Measurements from ENCODE around the gene OGDH. TPM values are rescaled to one million over a fixed set of nuclear protein-coding genes. Genes with fewer than 3 reads are reported as not detected.
"Not testable (repeated sequence)": the region's sequence is repeated elsewhere in the genome, so short reads cannot be mapped to it uniquely, and the experiment has no call there.

The OGDH gene
- polyA plus RNA-seq, 4 donors = 79.7 to 95.5 (median 87.9) TPM

DNA sequence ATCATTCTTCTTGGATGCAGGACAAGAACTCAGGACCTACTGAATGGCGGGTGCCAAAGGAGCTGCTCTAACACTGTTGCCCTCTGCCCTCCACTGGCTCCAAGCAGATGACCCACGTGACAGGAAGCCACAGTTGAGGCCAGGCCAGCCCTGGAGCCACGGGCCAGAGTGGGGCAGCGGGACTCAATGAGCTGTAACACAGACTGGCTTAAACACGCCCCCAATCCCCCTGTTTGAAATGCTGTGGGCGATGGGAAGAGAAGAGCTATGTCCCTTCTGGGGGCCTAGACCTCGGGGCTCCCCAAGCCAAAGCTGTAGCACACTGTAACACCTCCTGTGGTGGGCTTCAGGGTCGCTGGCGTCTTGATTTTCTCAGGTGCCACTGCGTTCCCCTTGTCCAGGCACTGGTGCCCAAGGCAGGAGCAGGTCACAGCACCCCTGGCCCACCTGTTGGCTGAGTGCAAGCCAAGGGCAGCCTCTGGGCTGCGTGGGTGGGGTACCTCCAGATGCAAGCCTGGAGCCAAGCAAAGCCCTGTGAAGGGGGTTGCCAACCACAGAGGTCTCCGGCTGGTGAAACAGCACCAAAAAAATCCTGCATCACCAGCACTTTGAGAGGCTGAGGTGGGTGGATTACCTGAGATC, 123.6 kb downstream of the OGDH start:
- DNase-seq (ENCODE audit: low read depth in 4 of 4, low spot score in 2 of 4) = no peak

DNA sequence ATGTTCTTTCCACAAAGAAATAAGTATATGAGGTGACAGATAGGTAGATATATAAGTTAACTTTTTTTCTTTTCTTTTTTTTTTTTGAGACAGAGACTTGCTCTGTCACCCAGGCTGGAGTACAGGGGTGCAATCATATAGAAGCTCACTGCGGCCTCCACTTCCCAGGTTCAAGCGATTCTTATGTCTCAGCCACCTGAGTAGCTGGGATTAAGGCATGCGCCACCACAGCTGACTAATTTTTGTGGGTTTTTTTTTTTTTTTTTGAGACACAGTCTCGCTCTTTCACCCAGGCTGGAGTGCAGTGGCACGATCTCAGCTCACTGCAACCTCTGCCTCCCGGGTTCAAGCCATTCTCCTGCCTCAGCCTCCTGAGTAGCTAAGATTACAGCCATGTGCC, 126.5 kb downstream of the OGDH start:
- DNase-seq (ENCODE audit: low read depth in 4 of 4, low spot score in 2 of 4) = not testable (repeated sequence)

DNA sequence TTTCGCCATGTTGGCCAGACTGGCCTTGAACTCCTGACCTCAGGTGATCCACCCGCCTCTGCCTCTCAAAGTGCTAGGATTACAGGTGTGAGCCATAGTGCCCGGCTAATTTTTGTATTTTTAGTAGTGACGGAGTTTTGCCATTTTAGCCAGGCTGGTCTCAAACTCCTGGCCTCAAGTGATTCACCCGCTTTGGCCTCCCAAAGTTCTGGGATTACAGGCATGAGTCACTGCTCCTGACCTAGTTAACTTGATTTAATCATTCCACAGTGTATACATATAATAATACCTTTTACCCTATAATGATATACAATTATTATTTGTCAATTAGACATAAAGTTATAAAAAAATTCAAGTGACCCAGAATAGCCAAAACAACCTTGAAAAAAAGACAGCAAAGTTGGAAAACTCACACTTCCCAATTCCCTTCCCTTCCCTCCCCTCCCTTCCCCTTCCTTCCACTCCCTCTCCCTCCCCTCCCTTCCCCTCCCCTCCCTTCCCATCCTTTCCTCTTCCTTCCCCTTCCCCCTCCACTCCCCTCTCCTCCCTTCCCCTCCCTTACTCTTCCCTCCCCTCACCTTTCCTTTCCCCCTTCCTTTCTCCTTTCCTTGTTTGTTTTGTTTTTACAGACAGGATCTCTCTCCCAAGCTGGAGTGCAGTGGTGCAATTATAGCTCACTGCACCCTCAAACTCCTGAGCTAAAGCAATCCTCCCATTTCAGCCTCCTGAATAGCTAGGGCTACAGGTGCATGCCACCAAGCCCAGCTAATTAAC, 127.5 kb downstream of the OGDH start:
- no peak for DNase-seq (ENCODE audit: low read depth in 4 of 4, low spot score in 2 of 4)

DNA sequence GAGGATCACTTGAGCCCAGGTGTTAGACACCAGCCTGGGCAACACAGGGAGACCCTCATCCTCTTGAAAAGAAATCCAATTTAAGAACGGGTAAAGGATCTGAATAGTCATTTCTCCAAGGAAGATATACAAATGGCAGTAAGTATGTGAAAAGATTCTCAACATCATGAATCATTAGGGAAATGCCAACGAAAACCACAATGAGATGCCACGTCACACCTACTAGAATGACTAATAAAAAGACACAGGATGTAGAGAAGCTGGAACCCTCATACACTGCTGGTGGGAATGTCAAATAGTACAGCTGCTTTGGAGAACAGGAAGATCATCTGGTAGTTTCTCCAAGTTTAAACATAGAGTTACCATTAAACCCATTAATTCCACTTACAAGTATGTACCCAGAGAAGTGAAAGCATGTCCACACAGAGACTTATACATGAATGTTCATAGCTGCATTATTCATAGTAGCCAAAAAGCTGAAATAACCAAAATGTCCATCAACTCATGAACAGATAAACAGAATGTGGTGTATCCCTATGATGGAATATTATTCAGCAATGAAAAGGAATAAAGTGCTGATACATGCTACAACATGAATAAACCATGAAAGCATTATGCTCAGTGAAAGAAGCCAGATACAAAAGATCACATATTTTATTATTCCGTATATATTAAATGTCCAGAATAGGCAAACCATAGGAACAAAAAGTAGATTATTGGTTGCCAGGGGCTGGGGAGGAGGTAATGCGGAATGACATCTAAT, 129.2 kb downstream of the OGDH start:
- DNase-seq (ENCODE audit: low read depth in 4 of 4, low spot score in 2 of 4) = no peak

DNA sequence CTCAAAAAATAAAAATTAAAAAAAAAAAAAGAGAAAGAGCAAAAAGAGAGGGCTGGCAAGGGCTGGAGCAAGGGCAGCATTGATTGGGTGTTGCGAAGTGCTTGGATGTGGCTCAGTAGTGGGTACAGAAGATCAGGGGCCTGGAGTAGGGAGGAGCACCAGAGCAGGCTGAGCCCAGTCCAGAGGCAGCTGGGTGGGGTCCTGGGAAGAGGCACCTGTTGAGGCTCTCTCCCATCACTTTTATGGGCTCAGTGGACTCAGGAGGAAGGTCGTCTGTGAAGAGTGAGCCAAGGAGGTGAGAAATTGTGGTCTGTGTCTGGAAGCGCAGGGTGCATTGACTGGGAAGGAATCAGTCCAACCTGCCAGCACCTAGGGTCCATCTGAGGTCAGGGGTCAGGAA, 130.5 kb downstream of the OGDH start:
- no peak for DNase-seq (ENCODE audit: low read depth in 4 of 4, low spot score in 2 of 4)

DNA sequence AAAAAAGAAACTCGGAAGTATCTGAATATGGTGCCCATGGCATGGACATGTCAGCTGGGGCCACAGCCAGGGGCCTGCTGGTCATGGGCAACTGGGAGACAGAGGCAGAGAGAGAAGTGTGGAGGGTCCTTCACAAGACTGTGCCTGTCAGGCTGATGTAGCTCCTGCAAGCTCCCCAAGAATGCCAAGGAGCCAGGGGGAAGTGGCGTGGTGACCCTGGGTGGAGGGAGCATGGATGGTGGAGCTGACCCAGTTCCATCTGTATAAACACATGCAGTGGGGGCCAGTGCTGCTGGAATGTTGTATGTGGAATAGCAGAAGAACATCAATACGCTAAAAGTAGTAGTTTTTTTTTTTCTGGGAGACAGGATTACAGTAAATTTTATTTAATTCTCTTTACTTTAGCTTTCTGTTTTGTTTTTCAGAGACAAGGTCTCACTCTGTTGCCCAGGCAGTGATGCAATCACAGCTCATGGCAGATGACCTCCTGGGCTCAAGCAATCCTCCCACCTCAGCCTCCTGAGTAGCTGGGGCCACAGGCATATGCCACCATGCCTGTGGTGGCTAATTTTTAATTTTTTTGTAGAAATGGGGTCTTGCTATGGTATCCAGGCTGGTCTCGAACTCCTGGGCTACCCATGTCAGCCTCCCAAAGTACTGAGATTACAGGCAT, 131.8 kb downstream of the OGDH start:
- DNase-seq (ENCODE audit: low read depth in 4 of 4, low spot score in 2 of 4) = no peak

DNA sequence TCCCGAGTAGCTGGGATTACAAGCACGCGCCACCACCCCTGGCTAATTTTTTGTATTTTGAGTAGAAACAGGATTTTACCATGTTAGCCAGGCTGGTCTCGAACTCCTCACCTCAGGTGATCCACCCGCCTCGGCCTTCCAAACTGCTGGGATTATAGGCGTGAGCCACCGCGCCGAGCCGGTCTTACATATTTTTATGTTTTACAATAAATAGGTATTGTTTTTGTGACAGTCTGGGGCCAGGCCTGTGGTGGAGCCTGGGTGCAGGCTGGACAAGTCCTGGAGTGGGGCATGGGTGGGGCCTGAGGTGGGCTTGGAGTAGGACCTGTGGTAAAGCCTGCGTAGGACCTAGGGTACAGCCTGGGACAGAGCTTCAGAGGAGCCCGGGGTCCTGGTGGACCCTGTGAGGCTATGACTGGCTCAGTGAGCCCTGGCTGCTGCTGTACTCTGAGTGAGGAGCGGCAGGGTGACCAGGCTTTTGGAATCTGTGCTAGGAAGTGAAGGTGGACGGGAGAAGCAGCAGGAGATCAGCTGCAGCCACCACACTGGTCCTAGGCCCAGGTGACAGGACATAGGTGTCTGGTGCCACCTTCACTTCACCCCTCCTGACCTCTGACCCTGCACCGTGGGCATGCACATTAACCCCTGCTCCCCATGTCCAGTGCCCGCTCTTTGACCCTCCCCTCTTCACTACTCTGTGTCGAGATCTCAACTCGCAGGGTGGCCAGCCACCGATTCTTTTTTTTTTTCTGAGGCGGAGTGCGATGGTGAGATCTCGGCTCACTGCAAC, 132.6 kb downstream of the OGDH start:
- DNase-seq (ENCODE audit: low read depth in 4 of 4, low spot score in 2 of 4) = no peak

DNA sequence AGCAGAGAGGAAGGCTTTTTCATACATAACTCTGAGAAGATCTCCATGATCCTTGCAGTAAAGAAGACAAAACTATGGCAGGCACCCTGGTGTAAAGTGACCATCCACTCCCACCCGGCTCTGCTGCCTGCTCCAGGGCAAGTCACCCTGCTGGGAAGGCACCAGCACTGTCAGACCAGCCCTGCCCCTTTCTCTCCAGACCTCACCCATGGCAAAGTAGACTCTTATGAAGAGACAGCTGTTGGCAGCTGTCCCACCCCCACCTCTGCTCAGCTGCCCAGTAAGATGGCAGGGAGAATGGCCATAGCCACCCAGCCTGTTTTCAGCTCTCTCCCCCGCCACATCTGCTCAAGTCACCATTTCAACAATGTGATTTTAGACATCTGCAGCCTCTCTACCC, 133.6 kb downstream of the OGDH start:
- DNase-seq (ENCODE audit: low read depth in 4 of 4, low spot score in 2 of 4) = no peak

DNA sequence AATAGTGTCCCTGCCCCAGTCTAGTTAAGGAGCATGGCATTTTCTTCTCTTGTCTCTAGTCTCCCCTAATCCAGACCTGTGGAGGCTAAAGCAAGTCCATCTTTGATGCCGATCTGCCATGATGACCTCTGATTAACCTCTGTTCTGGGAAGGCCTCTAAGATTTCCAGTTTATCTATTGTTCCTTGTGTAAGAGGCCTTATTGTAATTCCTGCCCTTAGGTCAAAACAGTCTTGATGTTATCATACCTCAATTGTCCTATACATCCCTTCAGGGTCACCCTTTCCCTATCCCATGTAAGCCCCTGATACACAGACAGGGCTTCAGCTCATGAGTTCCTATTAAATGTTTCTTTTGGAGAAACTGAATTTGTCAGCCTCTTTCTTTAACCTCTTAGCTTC, 137.3 kb downstream of the OGDH start:
- DNase-seq (ENCODE audit: low read depth in 4 of 4, low spot score in 2 of 4) = no peak

DNA sequence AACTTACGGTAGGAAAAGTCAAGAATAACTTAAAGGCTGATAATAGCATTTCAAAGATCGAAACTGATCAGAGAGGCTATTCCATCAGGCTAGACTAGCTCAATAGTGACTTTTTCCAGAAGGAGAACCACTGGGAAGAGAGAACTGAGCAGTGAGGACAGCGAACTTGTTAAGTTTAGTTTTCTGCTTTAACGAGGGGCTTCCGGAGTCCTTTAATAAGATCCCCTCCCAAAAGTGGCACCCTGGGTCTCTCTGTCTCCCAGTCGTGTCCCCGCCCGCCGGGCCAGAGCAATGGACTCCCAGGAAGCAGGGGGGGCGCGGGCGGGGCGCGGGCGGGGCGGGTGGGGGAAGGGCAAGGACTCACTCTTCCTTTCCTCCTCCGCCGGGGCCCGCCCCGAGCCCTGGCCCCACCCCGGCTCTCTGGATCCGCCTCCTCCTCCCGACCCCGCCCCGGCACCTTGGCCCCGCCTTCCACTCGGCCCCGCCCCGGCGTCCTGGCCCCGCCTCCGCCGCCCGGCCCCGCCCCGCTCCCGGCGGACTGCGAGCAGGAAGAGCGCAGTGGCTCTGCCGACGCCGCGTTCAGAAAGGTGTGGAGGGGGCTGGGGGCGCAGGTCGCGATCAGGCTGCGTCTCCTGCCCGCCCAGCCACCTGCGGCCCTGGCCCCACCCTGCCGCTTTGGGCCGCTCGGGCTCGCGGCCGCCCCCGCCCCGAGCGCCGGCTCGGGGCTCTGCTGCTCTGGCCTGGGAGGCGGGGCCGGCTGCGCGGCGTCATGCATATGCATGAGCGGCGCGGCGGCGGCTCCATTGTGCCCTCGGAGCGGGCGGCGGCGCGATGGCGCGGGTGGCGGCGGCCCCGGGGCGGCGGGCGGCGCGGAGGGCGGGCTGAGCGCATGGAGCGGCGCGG, 141.9 kb downstream of the OGDH start, which contains the start of gene ZMIZ2:
Gene ZMIZ2, plus strand, starts transcription at position 803 of the 903 bp plus-strand sequence. CDS start 7,403 bp downstream, outside the sequence.
- DNase-seq (ENCODE audit: low read depth in 4 of 4, low spot score in 2 of 4) = peak; percentile 43 to 76 (median 70)

DNA sequence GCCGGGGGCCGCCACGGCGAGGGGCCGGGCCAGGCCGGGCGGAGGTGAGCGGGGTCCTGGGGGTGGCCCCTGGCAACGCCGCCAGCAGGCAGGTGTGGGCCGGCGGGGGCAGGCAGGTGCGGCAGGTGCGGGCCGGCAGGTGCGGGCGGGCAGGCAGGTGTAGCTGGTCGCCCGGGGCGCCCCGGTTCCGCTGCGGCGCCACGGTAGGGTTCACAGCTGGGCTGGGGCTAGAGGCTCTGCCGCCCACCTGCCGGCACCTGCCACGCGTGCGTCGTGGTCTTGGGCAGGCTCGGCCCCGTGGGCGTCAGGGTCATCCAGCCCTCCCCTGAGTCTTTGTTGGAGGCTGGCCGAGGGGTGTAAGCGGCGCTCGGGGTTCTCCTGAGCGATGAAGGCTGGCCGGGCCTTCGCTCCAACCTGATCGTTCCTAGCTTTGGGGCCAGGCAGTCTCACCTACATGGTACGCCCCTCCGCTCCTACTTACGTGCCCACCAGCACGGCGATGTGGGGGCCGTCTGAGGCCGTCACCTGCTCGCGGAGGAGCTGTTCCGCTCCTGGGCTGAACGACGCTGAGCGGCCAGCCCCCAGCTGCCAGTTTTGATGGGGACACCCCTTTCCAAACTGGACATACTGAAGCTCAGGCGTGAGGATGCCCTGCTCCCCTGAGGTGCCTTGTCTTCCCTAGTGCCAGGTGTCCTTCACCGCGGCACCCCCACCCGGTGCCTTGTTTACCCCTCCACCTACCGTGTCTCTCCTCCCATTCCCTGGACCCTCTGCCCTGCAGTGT, 142.7 kb downstream of the OGDH start:
- DNase-seq (ENCODE audit: low read depth in 4 of 4, low spot score in 2 of 4) = no peak

DNA sequence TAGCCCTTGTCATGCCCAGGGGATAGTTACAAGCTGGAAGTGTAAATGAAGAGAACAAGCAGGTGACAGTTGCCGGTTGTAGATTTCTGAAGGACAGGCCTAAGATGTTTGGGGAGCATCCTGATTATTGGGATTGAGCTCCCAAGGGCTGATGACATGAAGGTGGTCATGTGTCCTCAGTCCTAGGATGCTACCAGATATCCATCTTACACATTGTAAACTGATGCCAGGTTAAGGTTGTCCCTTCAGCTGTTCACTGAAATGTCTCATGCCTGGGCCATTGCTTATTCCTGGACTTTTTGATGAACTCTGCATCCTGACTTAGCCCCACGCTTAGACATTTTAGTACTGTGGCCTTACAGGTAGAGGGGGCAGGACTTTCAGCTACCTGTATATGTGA, 143.6 kb downstream of the OGDH start:
- DNase-seq (ENCODE audit: low read depth in 4 of 4, low spot score in 2 of 4) = no peak

DNA sequence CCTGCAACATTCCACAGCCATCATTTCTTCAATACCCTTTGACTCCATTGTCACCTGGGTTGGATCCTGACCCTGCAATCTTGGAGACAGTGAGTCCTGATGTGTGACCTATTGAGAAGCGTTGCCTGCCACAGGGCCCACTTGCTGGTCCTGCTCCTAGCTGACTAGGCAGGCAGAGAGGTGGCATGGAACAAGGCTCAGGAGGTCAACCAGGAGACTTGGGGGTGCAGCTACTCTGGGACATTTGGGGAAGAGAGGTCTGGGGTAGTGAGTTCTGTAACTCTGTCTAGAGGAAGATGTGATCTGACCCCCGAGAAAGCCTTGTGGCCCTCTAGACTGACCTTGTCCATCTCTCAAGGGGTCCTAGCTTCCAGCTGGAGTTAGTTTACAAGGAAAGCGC, 144.0 kb downstream of the OGDH start:
- no peak for DNase-seq (ENCODE audit: low read depth in 4 of 4, low spot score in 2 of 4)

DNA sequence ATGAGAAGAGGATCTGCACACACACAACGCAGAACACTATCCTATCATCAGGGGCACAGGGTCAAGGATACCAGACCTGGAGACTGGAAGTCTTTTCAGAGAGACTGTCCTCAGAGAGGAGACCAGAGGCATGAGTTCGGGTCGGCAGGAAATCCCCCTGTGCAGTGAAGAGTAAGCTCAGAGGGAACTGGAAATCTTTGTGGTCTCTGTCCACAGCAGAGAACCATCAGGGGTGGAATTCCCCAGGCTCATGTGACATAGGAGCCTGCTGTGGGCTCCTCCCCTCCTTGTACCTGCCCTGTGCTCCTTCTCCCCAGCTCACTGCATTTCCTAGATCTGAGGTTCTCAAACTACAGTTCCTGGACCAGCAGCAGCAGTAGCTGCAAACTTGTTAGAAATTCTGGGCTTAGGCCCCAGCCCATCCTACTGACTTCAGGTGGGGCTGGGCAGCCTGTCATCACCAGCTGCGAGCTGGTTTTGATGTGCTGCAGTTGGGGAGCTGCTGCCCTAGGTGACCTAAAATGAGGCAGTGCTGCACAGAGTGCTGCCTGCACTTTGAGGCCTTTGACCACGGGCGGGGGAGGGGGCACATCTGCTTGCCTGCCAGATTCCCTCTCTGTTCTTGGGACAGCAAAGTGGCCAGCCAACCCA, 144.6 kb downstream of the OGDH start:
- DNase-seq (ENCODE audit: low read depth in 4 of 4, low spot score in 2 of 4) = no peak

DNA sequence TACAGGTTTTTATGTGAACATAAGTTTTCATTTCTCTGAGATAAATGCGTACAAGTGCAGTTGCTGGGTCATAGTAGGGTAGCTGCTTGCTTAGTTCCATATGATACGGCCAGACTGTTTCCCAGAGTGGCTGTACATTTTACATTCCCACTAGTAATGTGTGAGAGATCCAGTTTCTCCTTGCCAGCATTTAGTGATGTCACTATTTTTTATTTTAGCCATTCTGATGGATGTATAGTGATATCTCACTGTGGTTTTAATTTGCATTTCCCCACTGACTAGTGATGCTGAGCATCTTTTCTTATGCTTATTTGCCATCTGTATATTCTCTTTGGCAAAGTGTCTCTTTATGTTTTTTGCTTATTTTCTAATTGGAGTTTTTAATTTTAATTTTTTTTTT, 146.4 kb downstream of the OGDH start:
- no peak for DNase-seq (ENCODE audit: low read depth in 4 of 4, low spot score in 2 of 4)

DNA sequence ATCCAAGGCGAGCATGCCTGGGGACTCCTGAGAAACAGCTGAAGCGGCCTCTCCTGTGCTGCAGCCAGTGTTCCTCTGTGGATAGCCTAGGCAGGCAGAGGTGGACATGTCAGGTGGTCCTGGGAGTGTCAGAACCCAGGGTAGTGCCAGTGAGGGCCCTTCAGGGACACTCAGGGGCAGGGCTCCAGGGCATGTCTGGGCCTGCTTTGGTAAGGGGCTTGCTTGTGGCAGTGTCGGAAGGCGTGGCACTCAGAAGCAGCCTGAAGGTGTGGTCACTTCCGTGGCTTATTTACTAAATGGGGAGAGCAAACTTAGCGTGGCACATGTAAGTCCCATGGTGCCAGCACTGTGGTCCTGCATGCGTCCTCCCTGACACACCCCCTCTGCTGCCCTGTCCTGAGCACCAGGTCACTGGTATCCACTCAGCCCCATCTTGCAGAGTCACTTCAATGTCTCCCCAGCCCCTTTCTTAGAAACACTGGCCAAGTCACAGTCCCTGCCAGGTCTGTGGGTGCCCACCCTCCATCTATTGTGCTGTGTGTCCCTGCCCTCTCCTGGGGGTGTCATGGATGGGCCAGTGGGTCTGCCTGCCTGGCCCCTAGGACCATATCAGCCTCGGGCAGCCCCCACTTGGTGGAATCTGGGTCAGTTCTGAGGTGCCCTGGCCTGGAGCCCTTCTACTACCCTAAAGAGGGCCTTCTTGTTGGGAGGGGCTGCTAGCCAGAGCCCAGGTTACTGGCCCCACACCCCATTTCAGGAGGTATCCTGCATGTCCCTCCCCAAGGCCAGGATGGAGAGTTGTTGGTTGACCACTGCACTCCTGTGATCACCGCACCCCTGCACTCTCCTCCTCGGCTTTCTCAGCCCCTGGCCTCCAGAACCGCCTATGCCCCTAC, 148.6 kb downstream of the OGDH start:
- no peak for DNase-seq (ENCODE audit: low read depth in 4 of 4, low spot score in 2 of 4)

Measured in left renal cortex interstitium (tissue), 4 donors.